Stimulated activated CD4-positive, alpha-beta T cell treated with anti-CD3 and anti-CD28 coated beads, Interleukin-12 subunit alpha, Interleukin-12 subunit beta, amount 100 ng/mL, for 4 hours (primary cell): ENCODE data around the gene USH2A.

ENCODE experiments used
- DNase-seq: peaks from one replicate; pipeline ENCODE4 v3.0.0-alpha.2; 2020

Gene USH2A

DNA sequence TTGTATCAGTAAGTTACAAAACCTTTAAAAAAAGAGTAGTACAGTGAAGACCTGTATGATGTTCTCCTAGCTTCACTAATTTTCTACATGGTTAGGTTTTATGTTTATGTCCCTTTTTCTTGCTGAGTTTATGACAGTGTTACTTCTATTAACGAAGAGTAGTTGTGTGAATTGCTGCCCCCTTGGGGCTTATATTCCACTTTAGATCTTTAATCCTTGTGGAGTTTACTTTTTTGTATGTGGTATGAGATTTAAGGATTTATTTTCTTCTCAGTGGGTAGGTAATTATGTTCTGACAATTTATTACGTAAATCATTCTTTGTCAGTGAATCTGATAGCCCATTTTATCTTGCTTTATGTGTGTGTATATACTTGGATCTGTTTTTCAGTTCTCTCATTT, 841.4 kb downstream of the USH2A start:
- DNase-seq: no peak
